Right atrium auricular region (tissue), 2 donors: ENCODE data around the gene CDK6. TPM values are rescaled to one million over a fixed set of nuclear protein-coding genes. Genes with fewer than 3 reads are reported as not detected.
A peak's percentile ranks its signal among the peaks of the same experiment; 100 is the strongest.
"Not testable (repeated sequence)": the region's sequence is repeated elsewhere in the genome, so short reads cannot be mapped to it uniquely, and the experiment has no call there.

Source experiments
- DNase-seq: peaks from one replicate; pipeline ENCODE4 v3.0.0-alpha.2; 2019; ENCODE audit warnings: low spot score
- H3K27ac ChIP-seq, 2 donors: fragments of 200-600 bp; sonication (generic); 1 replicate in 1 of 2; 2 replicates in 1 of 2; pipeline ENCODE4 v1.5.1; 2016 to 2019
- H3K27me3 ChIP-seq, 2 donors: fragments of 200-600 bp; sonication (generic); one replicate each; pipeline versions ENCODE4 v1.5.1 to v1.6.0; 2017 to 2019
- H3K36me3 ChIP-seq: fragments of 200-600 bp; sonication (generic); one replicate; pipeline ENCODE4 v1.5.1; 2016
- H3K4me1 ChIP-seq, 2 donors: fragments of 200-600 bp; sonication (generic); one replicate each; pipeline versions ENCODE4 v1.5.1 to v1.6.0; 2017 to 2019
- H3K4me3 ChIP-seq, 2 donors: fragments of 200-600 bp; sonication (generic); 1 replicate in 1 of 2; 2 replicates in 1 of 2; pipeline ENCODE4 v1.5.1; 2017 to 2019; ENCODE audit warnings: mild to moderate bottlenecking in 1 of 2, moderate library complexity in 1 of 2
- H3K9me3 ChIP-seq, 2 donors: fragments of 200-600 bp; sonication (generic); one replicate each; pipeline ENCODE4 v1.5.1; 2019
- total RNA-seq, 2 donors: library from RNA; depleted of rRNA; stranded (reverse); fragments of >200 nt; gene quantifications; one replicate each; pipeline ENCODE4 v1.1.0, GENCODE V29; 2016
- TF ChIP-seq, protein P1 (sequence below), 2 donors: fragments of 200-600 bp; sonication (generic); IDR thresholded peaks; one replicate each; pipeline ENCODE4 v1.5.1; 2019; ENCODE audit warnings: antibody characterized with exemption in 2 of 2

CDK6 gene
- total RNA-seq, 2 donors from 2014 or later, result 10.6 to 12.4 TPM

DNA sequence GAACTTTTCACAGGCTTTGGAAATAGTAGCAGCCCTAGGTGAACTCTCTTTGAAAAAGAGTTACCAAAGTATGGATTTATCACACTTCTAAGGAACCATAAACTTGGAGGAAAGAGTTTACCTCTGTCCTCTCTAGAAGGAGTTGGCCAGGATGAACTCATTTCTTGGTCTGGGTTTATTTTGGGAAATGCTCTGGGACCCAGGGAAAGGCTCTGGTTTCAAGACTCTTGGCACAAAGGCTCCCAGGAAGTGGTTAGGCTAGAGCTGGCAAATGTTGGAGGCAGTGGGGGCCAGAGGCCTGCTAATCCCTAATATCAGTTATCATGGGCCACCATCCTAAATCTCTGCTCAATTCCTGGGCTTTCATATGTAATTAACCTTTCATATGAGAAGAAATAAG lies 36.3 kb upstream of the CDK6 start:
- H3K27ac ChIP-seq, result no peak overlapping the region
- H3K4me1 ChIP-seq, result no peaks in the 10 kb centered on the region
- H3K9me3 ChIP-seq, result peaks cover 0 to 20% of the 10 kb centered on the region in 2 donors
- DNase-seq, result no peak
- H3K4me3 ChIP-seq, result no peak overlapping the region
- TF ChIP-seq, protein P1, sequence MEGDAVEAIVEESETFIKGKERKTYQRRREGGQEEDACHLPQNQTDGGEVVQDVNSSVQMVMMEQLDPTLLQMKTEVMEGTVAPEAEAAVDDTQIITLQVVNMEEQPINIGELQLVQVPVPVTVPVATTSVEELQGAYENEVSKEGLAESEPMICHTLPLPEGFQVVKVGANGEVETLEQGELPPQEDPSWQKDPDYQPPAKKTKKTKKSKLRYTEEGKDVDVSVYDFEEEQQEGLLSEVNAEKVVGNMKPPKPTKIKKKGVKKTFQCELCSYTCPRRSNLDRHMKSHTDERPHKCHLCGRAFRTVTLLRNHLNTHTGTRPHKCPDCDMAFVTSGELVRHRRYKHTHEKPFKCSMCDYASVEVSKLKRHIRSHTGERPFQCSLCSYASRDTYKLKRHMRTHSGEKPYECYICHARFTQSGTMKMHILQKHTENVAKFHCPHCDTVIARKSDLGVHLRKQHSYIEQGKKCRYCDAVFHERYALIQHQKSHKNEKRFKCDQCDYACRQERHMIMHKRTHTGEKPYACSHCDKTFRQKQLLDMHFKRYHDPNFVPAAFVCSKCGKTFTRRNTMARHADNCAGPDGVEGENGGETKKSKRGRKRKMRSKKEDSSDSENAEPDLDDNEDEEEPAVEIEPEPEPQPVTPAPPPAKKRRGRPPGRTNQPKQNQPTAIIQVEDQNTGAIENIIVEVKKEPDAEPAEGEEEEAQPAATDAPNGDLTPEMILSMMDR (IDR thresholded peaks at IDR 0.05), result no peak
- H3K27me3 ChIP-seq, result no peaks in the 10 kb centered on the region
- no peaks in the 10 kb centered on the region for H3K36me3 ChIP-seq

GRCh38 chr7:92868683-92869293 lies 32.4 kb upstream of the CDK6 start:
- TF ChIP-seq, protein P1 (IDR thresholded peaks at IDR 0.05), result no peak

DNA sequence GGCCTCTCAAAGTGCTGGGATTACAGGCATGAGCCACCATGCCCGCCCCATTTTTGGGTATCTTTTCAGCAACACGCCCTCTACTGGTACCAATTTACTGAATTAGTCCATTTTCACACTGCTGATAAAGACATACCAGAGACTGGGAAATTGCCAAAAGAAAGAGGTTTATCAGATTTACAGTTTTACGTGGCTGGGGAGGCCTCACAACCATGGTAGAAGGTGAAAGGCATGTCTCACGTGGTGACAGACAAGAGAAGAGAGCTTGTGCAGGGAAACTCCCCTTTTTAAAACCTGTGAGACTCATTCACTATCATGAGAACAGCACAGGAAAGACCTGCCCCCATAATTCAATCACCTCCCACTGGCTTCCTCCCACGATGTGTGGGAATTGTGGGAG lies 27.8 kb upstream of the CDK6 start:
- peaks cover 0 to 18% of the 10 kb centered on the region in 2 donors for H3K9me3 ChIP-seq
- not testable (repeated sequence) for H3K27me3 ChIP-seq, H3K36me3 ChIP-seq, DNase-seq, H3K4me1 ChIP-seq, H3K4me3 ChIP-seq, H3K27ac ChIP-seq
- TF ChIP-seq, protein P1 (IDR thresholded peaks at IDR 0.05), result peak in 1 of 2 donors; percentile 16

More at GRCh38 chr7:92868683-92869293, 32.4 kb upstream of the CDK6 start:
- Histone ChIP-seq H3K27ac (no peak overlapping the region), H3K9me3 (peaks cover 0 to 23% of the 10 kb centered on the region in 2 donors), H3K27me3 (no peaks in the 10 kb centered on the region), H3K4me3 (no peak overlapping the region), H3K4me1 (no peaks in the 10 kb centered on the region), H3K36me3 (no peaks in the 10 kb centered on the region)
- DNase-seq, result no peak

GRCh38 chr7:92856436-92856835 lies 20.1 kb upstream of the CDK6 start:
- DNase-seq, result no peak
- no peaks in the 10 kb centered on the region for H3K36me3 ChIP-seq
- no peaks in the 10 kb centered on the region for H3K27me3 ChIP-seq
- no peaks in the 10 kb centered on the region for H3K9me3 ChIP-seq
- no peak overlapping the region for H3K4me3 ChIP-seq
- H3K27ac ChIP-seq, result no peak overlapping the region
- no peaks in the 10 kb centered on the region for H3K4me1 ChIP-seq
- TF ChIP-seq, protein P1 (IDR thresholded peaks at IDR 0.05), result no peak

DNA sequence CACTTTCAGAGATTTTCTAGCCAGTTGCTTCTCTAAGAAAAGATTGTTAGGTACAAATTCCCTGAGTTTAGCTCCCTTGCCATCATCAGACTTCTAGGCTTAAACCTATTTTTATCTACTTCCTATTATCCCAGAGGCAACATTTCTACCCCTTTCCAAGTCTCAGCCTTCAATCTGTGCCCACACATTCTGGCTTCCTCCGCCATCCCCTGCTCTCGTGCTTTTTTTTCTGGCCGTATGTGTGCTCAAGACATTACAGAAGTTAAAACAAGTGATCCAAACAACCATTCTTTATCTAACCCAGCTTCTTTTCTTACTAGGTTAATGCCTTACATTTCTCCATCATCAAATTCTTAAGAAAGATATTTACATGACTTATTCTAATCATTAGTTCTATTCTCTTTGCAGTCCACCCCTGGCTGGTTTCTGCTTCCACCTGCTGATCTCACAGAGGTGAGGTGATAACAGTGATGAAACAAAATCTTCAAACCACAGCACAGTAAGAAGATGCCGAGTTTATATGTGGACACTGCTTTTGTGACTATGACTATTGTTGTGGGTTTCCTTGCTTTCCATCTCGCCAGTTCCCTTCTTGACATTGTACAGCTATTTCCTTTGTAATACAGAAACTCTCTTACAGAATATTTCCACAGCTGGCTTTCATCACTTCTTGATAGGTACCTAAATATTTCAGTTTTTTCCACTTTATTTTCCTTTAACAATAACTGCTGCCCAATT lies 18.3 kb upstream of the CDK6 start:
- DNase-seq, result no peak
- Histone ChIP-seq H3K9me3 (no peaks in the 10 kb centered on the region), H3K4me3 (no peak overlapping the region), H3K4me1 (no peaks in the 10 kb centered on the region), H3K27me3 (no peaks in the 10 kb centered on the region), H3K27ac (no peak overlapping the region), H3K36me3 (no peaks in the 10 kb centered on the region)
- TF ChIP-seq, protein P1 (IDR thresholded peaks at IDR 0.05), result no peak
